Stomach (tissue), 9 donors: Measurements from ENCODE around the gene ERO1B. TPM values are rescaled to one million over a fixed set of nuclear protein-coding genes. Genes with fewer than 3 reads are reported as not detected.

Experiments used
- DNase-seq, 2 donors: peaks; one replicate each; pipeline versions ENCODE4 v3.0.0 to v3.0.0-alpha.2; 2013 to 2019
- H3K27ac ChIP-seq, 5 donors: fragments of 200-600 bp in 4 of 5; sonication (generic) in 4 of 5; one replicate each; pipeline ENCODE4 v1.5.1; 2013 to 2019; ENCODE audit warnings: mild to moderate bottlenecking in 1 of 5, moderate library complexity in 1 of 5
- H3K27me3 ChIP-seq, 3 donors: fragments of 200-600 bp; sonication (generic); one replicate each; pipeline ENCODE4 v1.5.1; 2017 to 2019; ENCODE audit warnings: mixed run types in 1 of 3
- H3K36me3 ChIP-seq, 4 donors: fragments of 200-600 bp; sonication (generic); 1 replicate in 3 of 4; 2 replicates in 1 of 4; pipeline ENCODE4 v1.5.1; 2016 to 2019
- H3K4me1 ChIP-seq, 4 donors: fragments of 200-600 bp; sonication (generic); one replicate each; pipeline ENCODE4 v1.5.1; 2016 to 2019
- H3K4me3 ChIP-seq, 4 donors: fragments of 200-600 bp; sonication (generic) in 3 of 4; one replicate each; pipeline ENCODE4 v1.5.1; 2016 to 2019; ENCODE audit warnings: mild to moderate bottlenecking in 1 of 4
- H3K9me3 ChIP-seq, 4 donors: fragments of 200-600 bp; sonication (generic); one replicate each; pipeline ENCODE4 v1.5.1; 2016 to 2019
- CTCF ChIP-seq, 7 experiments: fragments of 450-650 bp in 4 of 7; fragments of 200-600 bp in 3 of 7; sonication (generic) in 3 of 7; IDR thresholded peaks; one replicate each; pipeline ENCODE4 v1.5.1; 2016 to 2019; ENCODE audit warnings: antibody characterized with exemption in 7 of 7, control low read depth in 2 of 7, mild to moderate bottlenecking in 1 of 7
- EP300 ChIP-seq: sonication (generic); formaldehyde crosslinking; IDR thresholded peaks from one replicate; pipeline ENCODE4 v1.6.1; 2017; ENCODE audit warnings: antibody characterized with exemption
- POLR2A ChIP-seq, 4 donors: fragments of 450-650 bp; IDR thresholded peaks; one replicate each; pipeline ENCODE4 v1.6.1; 2016; ENCODE audit warnings: antibody characterized with exemption in 4 of 4, control low read depth in 2 of 4, mild to moderate bottlenecking in 1 of 4, moderate library complexity in 1 of 4
- POLR2AphosphoS5 ChIP-seq, 3 donors: sonication (generic); formaldehyde crosslinking; IDR thresholded peaks; one replicate each; pipeline ENCODE4 v1.6.1; 2016; ENCODE audit warnings: antibody characterized with exemption in 3 of 3
- whole genome bisulfite sequencing, 5 donors: extraction: QIAGEN DNeasy Blood & Tissue Kit in 3 of 5; methylation state at CpG; one replicate each; pipeline versions ENCODE4 v1.1.5 to v1.1.7; 2013 to 2018; 5-methylcytosine and 5-hydroxymethylcytosine counted together
- intact Hi-C: fragments of 100-400 bp; cut with DNase I; formaldehyde crosslinking; loops from one replicate; pipeline ENCODE4 v1.15.1; 2023; ENCODE audit warnings: low total_unique reads
- polyA plus RNA-seq, 3 donors: library from polyadenylated mRNA; stranded (reverse); fragments of 200-250 nt; gene quantifications; one replicate each; pipeline ENCODE4 v1.2.3, GENCODE V29; 2013
- total RNA-seq, 5 donors: library from RNA; depleted of rRNA; stranded (reverse); fragments of >200 nt; gene quantifications; one replicate each; pipeline versions ENCODE4 v1.1.0 to v1.2.3, GENCODE V29; 2014 to 2016
- donor health status: healthy with polysubstance abuse.
- donor health status: Bipolar disorder and iron deficiency.
- donor health status: healthy.

ERO1B gene
- total and polyA plus RNA-seq, 8 donors: 3.2 to 103 (median 27.9) TPM

GRCh38 chr1:236287757-236288619 is 6.2 kb upstream of the ERO1B start:
- intact Hi-C loops: no loop called here
- Histone ChIP-seq H3K4me3 (no peak overlapping the region), H3K27ac (peak overlapping the region in 2 of 5 donors; percentile 2 to 52), H3K9me3 (no peaks in the 10 kb centered on the region), H3K4me1 (peaks cover 0 to 15% (median 5%) of the 10 kb centered on the region in 4 donors), H3K36me3 (no peaks in the 10 kb centered on the region), H3K27me3 (no peaks in the 10 kb centered on the region)
- TF ChIP-seq POLR2AphosphoS5 (IDR thresholded peaks at IDR 0.05) (peak in 1 of 3 donors; percentile 69), EP300 (no peak)
- peak in 1 of 2 donors; percentile 16 for DNase-seq
- WGBS, 5 donors: 75 to 87% (median 84%) methylated on average over 22 of the region's 22 CpGs

GRCh38 chr1:236287356-236287755 is 5.6 kb upstream of the ERO1B start:
- H3K4me3 ChIP-seq: no peak overlapping the region
- DNase-seq: no peak
- no peaks in the 10 kb centered on the region for H3K36me3 ChIP-seq
- WGBS, 5 donors: 86 to 92% (median 91%) methylated on average over 12 of the region's 12 CpGs
- TF ChIP-seq EP300 (no peak), CTCF (IDR thresholded peaks at IDR 0.05) (no peak)
- peaks cover 0 to 17% (median 11%) of the 10 kb centered on the region in 4 donors for H3K4me1 ChIP-seq
- H3K27me3 ChIP-seq: no peaks in the 10 kb centered on the region
- intact Hi-C loops: no loop called here
- H3K27ac ChIP-seq: no peak overlapping the region
- H3K9me3 ChIP-seq: no peaks in the 10 kb centered on the region

GRCh38 chr1:236284291-236284721 is 2.5 kb upstream of the ERO1B start:
- no peak for TF ChIP-seq POLR2AphosphoS5 (IDR thresholded peaks at IDR 0.05)
- no peak for TF ChIP-seq POLR2A (IDR thresholded peaks at IDR 0.05)
- no peak for TF ChIP-seq CTCF (IDR thresholded peaks at IDR 0.05)
- no peak for TF ChIP-seq EP300
- Histone ChIP-seq H3K9me3 (no peaks in the 10 kb centered on the region), H3K27me3 (no peaks in the 10 kb centered on the region), H3K36me3 (no peaks in the 10 kb centered on the region), H3K4me3 (no peak overlapping the region), H3K27ac (no peak overlapping the region), H3K4me1 (peaks cover 0 to 29% (median 16%) of the 10 kb centered on the region in 4 donors)
- intact Hi-C loops: no loop called here
- 35 to 52% (median 45%) methylated on average over 2 of the region's 2 CpGs for WGBS, 5 donors
- DNase-seq: peak in 1 of 2 donors; percentile 16

GRCh38 chr1:236282719-236283118 is 961 bp upstream of the ERO1B start:
- no peaks in the 10 kb centered on the region for H3K36me3 ChIP-seq
- 58 to 72% (median 60%) methylated on average over 2 of the region's 2 CpGs for WGBS, 5 donors
- H3K4me1 ChIP-seq: peaks cover 0 to 37% (median 19%) of the 10 kb centered on the region in 4 donors
- H3K4me3 ChIP-seq: peak overlapping the region; percentile 88 to 97 (median 96)
- no peaks in the 10 kb centered on the region for H3K9me3 ChIP-seq
- TF ChIP-seq CTCF (IDR thresholded peaks at IDR 0.05): no peak
- no peak for TF ChIP-seq POLR2A (IDR thresholded peaks at IDR 0.05)
- H3K27me3 ChIP-seq: no peaks in the 10 kb centered on the region
- intact Hi-C loops: no loop called here
- DNase-seq: no peak
- H3K27ac ChIP-seq: peak overlapping the region in 3 of 5 donors; percentile 89 to 93 (median 91)

- H3K27ac ChIP-seq: peak overlapping the region; percentile 88 to 93 (median 91)
- 6 to 8% (median 7%) methylated on average over 7 of the region's 7 CpGs for WGBS, 5 donors
- no peaks in the 10 kb centered on the region for H3K9me3 ChIP-seq
Measured at GRCh38 chr1:236282425-236282716, 613 bp upstream of the ERO1B start.

More at GRCh38 chr1:236282425-236282716, 613 bp upstream of the ERO1B start:
- H3K27me3 ChIP-seq: no peaks in the 10 kb centered on the region
- no peak for TF ChIP-seq POLR2A (IDR thresholded peaks at IDR 0.05)
- peaks cover 0 to 37% (median 19%) of the 10 kb centered on the region in 4 donors for H3K4me1 ChIP-seq
- intact Hi-C loops: no loop called here
- no peaks in the 10 kb centered on the region for H3K36me3 ChIP-seq
- no peak for DNase-seq
- peak overlapping the region; percentile 88 to 97 (median 96) for H3K4me3 ChIP-seq
